Mesendoderm (in vitro differentiated cells): ENCODE measurements around the gene KXD1.

ENCODE experiments used
- DNase-seq: peaks from one replicate; pipeline ENCODE4 v3.0.0; 2013
- H2AK5ac ChIP-seq: 2 replicates; pipeline ENCODE4 v1.6.1; 2013; ENCODE audit warnings: low read length, inconsistent platforms
- H2BK120ac ChIP-seq: 2 replicates; pipeline ENCODE4 v1.6.1; 2013; ENCODE audit warnings: low read depth, mild to moderate bottlenecking, low read length, moderate library complexity, mixed read lengths
- H2BK15ac ChIP-seq: replicated peaks from 2 replicates; pipeline ENCODE4 v1.6.1; 2013; ENCODE audit warnings: low read depth, mild to moderate bottlenecking, moderate library complexity
- H2BK5ac ChIP-seq: 2 replicates; pipeline ENCODE4 v1.6.1; 2013; ENCODE audit warnings: low read length, inconsistent platforms
- H3K18ac ChIP-seq: 2 replicates; pipeline ENCODE4 v1.6.1; 2013; ENCODE audit warnings: mild to moderate bottlenecking, low read length, mixed read lengths
- H3K23ac ChIP-seq: one replicate; pipeline ENCODE4 v1.6.1; 2013; ENCODE audit warnings: low read length
- H3K27ac ChIP-seq: 2 replicates; pipeline ENCODE4 v1.5.1; 2013; ENCODE audit warnings: low read depth, mild to moderate bottlenecking, inconsistent platforms, low read length, moderate library complexity
- H3K27me3 ChIP-seq: 2 replicates; pipeline ENCODE4 v1.6.1; 2013; ENCODE audit warnings: low read length, control low read depth, mild to moderate bottlenecking, inconsistent platforms; ENCODE audit not compliant: insufficient read depth, poor library complexity
- H3K36me3 ChIP-seq: 2 replicates; pipeline ENCODE4 v1.6.1; 2013; ENCODE audit warnings: low read length, inconsistent platforms; ENCODE audit not compliant: control insufficient read depth, insufficient read depth
- H3K4ac ChIP-seq: one replicate; pipeline ENCODE4 v1.6.1; 2013; ENCODE audit warnings: low read depth, mild to moderate bottlenecking, low read length, moderate library complexity
- H3K4me1 ChIP-seq: 2 replicates; pipeline ENCODE4 v1.6.1; 2013; ENCODE audit warnings: low read depth, low read length, inconsistent platforms; ENCODE audit not compliant: control insufficient read depth
- H3K4me2 ChIP-seq: 2 replicates; pipeline ENCODE4 v1.6.1; 2013; ENCODE audit warnings: low read length
- H3K4me3 ChIP-seq: 2 replicates; pipeline ENCODE4 v1.5.1; 2013; ENCODE audit warnings: mild to moderate bottlenecking, low read length
- H3K56ac ChIP-seq: one replicate; pipeline ENCODE4 v1.6.1; 2013; ENCODE audit warnings: low read length
- H3K79me1 ChIP-seq: 2 replicates; pipeline ENCODE4 v1.6.1; 2013; ENCODE audit warnings: low read length, inconsistent platforms
- H3K79me2 ChIP-seq: 2 replicates; pipeline ENCODE4 v1.6.1; 2013; ENCODE audit warnings: mild to moderate bottlenecking, low read length; ENCODE audit not compliant: control insufficient read depth, insufficient read depth
- H3K9ac ChIP-seq: 2 replicates; pipeline ENCODE4 v1.6.1; 2013; ENCODE audit warnings: low read length, inconsistent platforms
- H4K5ac ChIP-seq: one replicate; pipeline ENCODE4 v1.6.1; 2013; ENCODE audit warnings: low read length
- H4K8ac ChIP-seq: one replicate; pipeline ENCODE4 v1.6.1; 2013; ENCODE audit warnings: low read depth, mild to moderate bottlenecking, control low read depth, low read length, moderate library complexity
- WGBS: extraction: QIAGEN DNeasy Blood & Tissue Kit; methylation state at CpG from one replicate; pipeline ENCODE4 v1.1.7; 2013; ENCODE audit warnings: low lambda C conversion rate, missing lambda C conversion rate; ENCODE audit not compliant: insufficient coverage; ENCODE audit errors: extremely low coverage; 5-methylcytosine and 5-hydroxymethylcytosine counted together

The KXD1 gene

DNA sequence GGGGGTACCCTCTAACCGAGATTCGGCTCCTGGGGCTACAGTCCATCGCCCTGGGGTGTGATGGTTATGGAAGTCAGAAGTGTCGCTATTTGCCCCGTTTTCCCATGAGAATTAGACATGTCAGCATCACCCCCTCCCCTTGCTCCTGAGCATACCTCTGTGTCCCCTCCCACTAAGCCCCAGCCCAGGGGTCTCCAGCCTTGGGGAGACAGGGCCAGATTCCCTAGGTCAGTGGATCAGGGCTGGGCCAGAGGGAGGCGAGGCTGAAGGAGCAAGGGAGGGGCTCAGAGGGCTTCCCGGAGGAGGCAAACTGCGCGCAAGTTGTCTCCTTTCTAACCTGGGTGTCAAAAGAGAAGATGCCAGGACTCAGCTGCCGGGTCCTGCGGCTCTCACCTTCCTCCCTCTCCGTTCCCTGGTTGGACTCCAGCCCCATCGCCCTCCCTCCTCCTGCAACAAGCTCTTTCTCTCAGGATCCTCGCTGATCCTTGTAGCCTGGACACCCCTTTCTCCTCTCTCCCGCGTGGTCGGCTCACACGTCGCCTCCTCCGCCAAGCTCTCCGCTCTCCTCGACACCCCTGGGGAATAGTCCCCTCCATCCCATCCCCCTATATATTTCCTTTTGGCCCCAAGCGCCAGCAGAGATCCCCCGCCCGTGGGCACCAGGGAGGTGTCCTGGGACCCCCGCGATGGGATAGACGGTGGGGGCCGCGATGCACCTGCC lies 54.5 kb downstream of the KXD1 start:
- no peak overlapping the region for H3K4me3 ChIP-seq
- no peak overlapping the region for H2BK120ac ChIP-seq
- no peak overlapping the region for H3K23ac ChIP-seq
- H3K79me2 ChIP-seq, result no peaks in the 10 kb centered on the region
- peaks cover 9% of the 10 kb centered on the region for H3K4me1 ChIP-seq
- H3K9ac ChIP-seq, result no peak overlapping the region
- no peak overlapping the region for H4K5ac ChIP-seq
- DNase-seq, result no peak
- no peak overlapping the region for H2BK5ac ChIP-seq
- no peaks in the 10 kb centered on the region for H3K79me1 ChIP-seq
- no peak overlapping the region for H3K27ac ChIP-seq
- H2AK5ac ChIP-seq, result no peak overlapping the region
- H2BK15ac ChIP-seq, result no peak overlapping the region
- H3K18ac ChIP-seq, result no peak overlapping the region
- peak overlapping the region; percentile 25 for H3K4me2 ChIP-seq
- peaks cover 49% of the 10 kb centered on the region for H3K27me3 ChIP-seq
- no peaks in the 10 kb centered on the region for H3K36me3 ChIP-seq
- peak overlapping the region; percentile 25 for H3K56ac ChIP-seq
- H3K4ac ChIP-seq, result no peak overlapping the region
- WGBS, result no CpG with 5 or more reads among the region's 30 CpGs
- no peak overlapping the region for H4K8ac ChIP-seq

DNA sequence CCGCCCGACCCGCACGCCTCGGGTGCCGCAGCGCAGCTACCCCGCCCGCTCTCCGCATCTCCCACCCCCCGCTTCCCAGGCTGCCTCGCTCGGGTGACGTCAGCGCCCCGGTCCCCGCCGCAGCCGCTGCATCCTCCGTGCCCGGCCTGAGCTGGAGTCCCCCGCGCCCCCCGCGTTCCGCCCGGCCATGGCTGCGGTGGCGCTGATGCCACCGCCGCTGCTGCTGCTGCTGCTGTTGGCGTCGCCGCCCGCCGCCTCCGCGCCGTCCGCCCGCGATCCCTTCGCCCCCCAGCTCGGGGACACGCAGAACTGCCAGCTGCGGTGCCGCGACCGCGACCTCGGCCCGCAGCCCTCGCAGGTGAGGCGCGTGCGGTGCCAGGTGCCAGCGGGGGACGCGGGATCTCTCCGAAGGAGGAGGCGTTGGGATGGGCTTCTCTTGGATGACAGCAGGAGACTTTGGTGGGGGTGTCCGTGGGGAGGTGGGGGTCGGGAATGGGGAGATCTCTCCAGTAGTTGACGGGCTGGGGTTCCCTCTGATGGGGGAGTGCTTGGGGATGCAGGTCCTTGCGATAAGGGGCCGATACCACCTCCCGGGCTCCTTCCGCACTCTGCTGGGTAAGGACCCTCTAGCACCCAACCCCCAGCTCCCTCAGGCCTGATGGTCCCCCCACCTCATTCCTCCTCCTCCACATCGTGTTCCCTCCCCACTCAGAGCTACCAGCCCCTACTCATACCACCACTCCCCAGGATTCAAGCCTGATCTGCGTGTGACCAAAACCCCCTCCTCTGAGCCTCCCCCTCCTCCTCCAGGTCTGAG lies 55.3 kb downstream of the KXD1 start, which contains the start of gene TMEM59L:
TSS of gene TMEM59L (plus strand) at position 99 of the 817 bp plus-strand sequence. CDS start at position 188, 89 bp downstream.
- Histone ChIP-seq H3K4me3 (no peak within 1 kb of the TSS), H3K4me1 (peaks cover 9% of the 10 kb centered on the region), H3K23ac (no peak within 1 kb of the TSS), H3K9ac (peak within 1 kb of the TSS; percentile 16), H3K36me3 (no peaks in the 10 kb centered on the region), H3K4ac (no peak within 1 kb of the TSS), H2BK15ac (no peak within 1 kb of the TSS), H2BK120ac (no peak within 1 kb of the TSS), H3K79me2 (no peaks in the 10 kb centered on the region), H3K18ac (no peak within 1 kb of the TSS), H3K27ac (no peak within 1 kb of the TSS), H4K8ac (no peak within 1 kb of the TSS), H3K79me1 (no peaks in the 10 kb centered on the region), H2AK5ac (no peak within 1 kb of the TSS), H3K4me2 (peak within 1 kb of the TSS; percentile 61), H2BK5ac (no peak within 1 kb of the TSS), H3K27me3 (peaks cover 42% of the 10 kb centered on the region), H4K5ac (no peak within 1 kb of the TSS), H3K56ac (peak within 1 kb of the TSS; percentile 67)
- WGBS, result no CpG with 5 or more reads among the region's 70 CpGs
- DNase-seq, result no peak

DNA sequence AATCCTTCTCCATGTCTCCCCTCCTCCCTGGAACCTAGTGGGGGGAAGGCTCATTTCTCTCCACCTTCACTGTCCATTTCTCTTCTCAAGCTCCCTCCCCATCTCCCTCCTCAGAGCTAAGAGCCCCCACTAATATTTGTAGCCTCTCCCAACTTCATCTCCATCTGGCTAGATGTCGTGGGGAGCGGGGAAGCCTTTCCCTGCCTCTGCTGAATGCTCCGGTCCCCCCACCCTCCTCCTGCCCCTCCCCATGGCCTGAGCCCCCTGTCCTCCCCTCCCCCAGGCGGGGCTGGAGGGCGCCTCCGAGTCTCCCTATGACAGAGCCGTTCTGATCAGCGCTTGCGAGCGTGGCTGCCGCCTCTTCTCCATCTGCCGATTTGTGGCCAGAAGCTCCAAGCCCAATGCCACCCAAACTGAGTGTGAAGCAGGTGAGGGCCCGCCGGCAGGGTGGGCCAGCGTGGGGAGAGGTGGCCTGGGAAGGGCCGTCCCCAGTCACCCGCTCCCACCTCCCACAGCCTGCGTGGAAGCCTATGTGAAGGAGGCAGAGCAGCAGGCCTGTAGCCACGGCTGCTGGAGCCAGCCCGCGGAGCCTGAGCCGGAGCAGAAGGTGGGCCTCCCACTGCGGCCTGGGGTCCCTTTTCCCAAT lies 56.0 kb downstream of the KXD1 start:
- H3K4me3 ChIP-seq, result no peak overlapping the region
- no peak overlapping the region for H2AK5ac ChIP-seq
- WGBS, result no CpG with 5 or more reads among the region's 23 CpGs
- peaks cover 6% of the 10 kb centered on the region for H3K4me1 ChIP-seq
- H3K23ac ChIP-seq, result no peak overlapping the region
- no peak overlapping the region for H3K4me2 ChIP-seq
- no peak overlapping the region for H2BK5ac ChIP-seq
- no peak overlapping the region for H2BK15ac ChIP-seq
- H2BK120ac ChIP-seq, result no peak overlapping the region
- no peak overlapping the region for H3K18ac ChIP-seq
- no peak overlapping the region for H4K5ac ChIP-seq
- peak overlapping the region; percentile 59 for H3K56ac ChIP-seq
- H4K8ac ChIP-seq, result no peak overlapping the region
- no peaks in the 10 kb centered on the region for H3K79me1 ChIP-seq
- no peak overlapping the region for H3K27ac ChIP-seq
- H3K9ac ChIP-seq, result no peak overlapping the region
- H3K79me2 ChIP-seq, result no peaks in the 10 kb centered on the region
- peaks cover 35% of the 10 kb centered on the region for H3K27me3 ChIP-seq
- H3K4ac ChIP-seq, result no peak overlapping the region
- no peak for DNase-seq
- H3K36me3 ChIP-seq, result no peaks in the 10 kb centered on the region

DNA sequence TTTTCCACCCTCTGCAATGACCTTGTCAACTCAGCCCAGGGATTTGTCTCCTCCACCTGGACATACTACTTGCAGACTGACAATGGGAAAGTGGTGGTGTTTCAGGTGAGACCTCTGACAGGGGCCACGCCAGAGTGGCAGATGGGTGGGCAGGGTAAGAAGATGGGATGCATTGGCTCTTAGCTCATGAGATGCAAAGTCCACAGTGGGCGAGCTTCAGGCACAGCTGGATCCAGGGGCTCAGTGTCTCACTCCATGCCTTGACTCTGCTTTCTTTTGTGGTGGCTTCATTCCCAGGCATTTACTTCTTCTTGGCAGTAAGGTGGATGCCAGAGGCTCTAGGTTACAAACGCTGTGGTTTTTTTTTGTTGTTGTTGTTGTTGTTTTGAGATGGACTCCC lies 58.4 kb downstream of the KXD1 start:
- Histone ChIP-seq H3K9ac (no peak overlapping the region), H3K36me3 (no peaks in the 10 kb centered on the region), H3K79me1 (no peaks in the 10 kb centered on the region), H3K18ac (no peak overlapping the region), H4K5ac (no peak overlapping the region), H3K27ac (no peak overlapping the region), H4K8ac (no peak overlapping the region), H2BK5ac (no peak overlapping the region), H3K4me3 (no peak overlapping the region), H3K4me2 (no peak overlapping the region), H2BK15ac (no peak overlapping the region), H3K27me3 (peaks cover 22% of the 10 kb centered on the region), H3K56ac (no peak overlapping the region), H2BK120ac (no peak overlapping the region), H3K23ac (no peak overlapping the region), H3K4ac (no peak overlapping the region), H3K79me2 (no peaks in the 10 kb centered on the region), H3K4me1 (peaks cover 3% of the 10 kb centered on the region), H2AK5ac (no peak overlapping the region)
- no CpG with 5 or more reads among the region's 3 CpGs for WGBS
- no peak for DNase-seq

DNA sequence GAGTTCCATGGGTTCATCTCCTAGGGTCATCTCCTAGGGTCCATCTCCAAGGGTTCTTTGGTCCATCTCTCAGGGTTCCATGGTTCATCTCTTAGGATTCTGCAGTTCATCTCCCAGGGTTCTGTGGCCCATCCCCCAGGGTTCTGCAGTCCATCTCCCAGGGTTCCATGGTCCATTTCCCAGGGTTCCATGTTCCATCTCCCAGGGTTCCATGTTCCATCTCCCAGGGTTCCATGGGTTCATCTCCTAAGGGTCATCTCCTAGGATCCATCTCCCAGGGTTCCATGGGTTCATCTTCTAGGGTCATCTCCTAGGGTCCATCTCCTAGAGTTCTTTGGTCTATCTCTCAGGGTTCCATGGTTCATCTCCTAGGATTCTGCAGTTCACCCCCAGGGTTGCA lies 59.9 kb downstream of the KXD1 start:
- Histone ChIP-seq H3K9ac (no peak overlapping the region), H3K4me1 (no peaks in the 10 kb centered on the region), H2BK120ac (no peak overlapping the region), H3K4me3 (no peak overlapping the region), H2AK5ac (no peak overlapping the region), H3K4ac (no peak overlapping the region), H3K79me2 (no peaks in the 10 kb centered on the region), H3K27me3 (peaks cover 11% of the 10 kb centered on the region), H2BK5ac (no peak overlapping the region), H2BK15ac (no peak overlapping the region), H3K4me2 (no peak overlapping the region), H3K79me1 (no peaks in the 10 kb centered on the region), H4K5ac (no peak overlapping the region), H3K18ac (no peak overlapping the region), H3K23ac (no peak overlapping the region), H3K27ac (no peak overlapping the region), H3K36me3 (no peaks in the 10 kb centered on the region), H3K56ac (no peak overlapping the region), H4K8ac (no peak overlapping the region)
- no peak for DNase-seq
